Coronary artery (tissue), 2 donors: ENCODE data around the gene NHERF2.

Experiments
- DNase-seq: peaks from one replicate; pipeline ENCODE4 v3.0.0-alpha.2; 2017; ENCODE audit warnings: low spot score
- H3K27ac ChIP-seq, 2 donors: fragments of 200-600 bp; sonication (generic); one replicate each; pipeline ENCODE4 v1.5.1; 2016 to 2019
- H3K4me3 ChIP-seq: fragments of 200-600 bp; sonication (generic); 2 replicates; pipeline ENCODE4 v1.5.1; 2016; ENCODE audit warnings: mild to moderate bottlenecking, moderate library complexity
- CTCF ChIP-seq: fragments of 200-600 bp; sonication (generic); IDR thresholded peaks from one replicate; pipeline ENCODE4 v1.5.1; 2019; ENCODE audit warnings: antibody characterized with exemption

NHERF2 gene

GRCh38 chr16:1991588-1991947, 35.1 kb upstream of the NHERF2 start:
- Histone ChIP-seq H3K27ac (peak overlapping the region in 1 of 2 donors; percentile 19), H3K4me3 (peak overlapping the region; percentile 64)
- TF ChIP-seq CTCF, result no peak
- DNase-seq, result no peak

GRCh38 chr16:1991948-1992703, 34.6 kb upstream of the NHERF2 start:
- DNase-seq, result peak; percentile 92
- peak overlapping the region in 1 of 2 donors; percentile 19 for H3K27ac ChIP-seq
- no peak for TF ChIP-seq CTCF
- peak overlapping the region; percentile 64 for H3K4me3 ChIP-seq

- H3K4me3 ChIP-seq, result peak overlapping the region; percentile 64
- no peak overlapping the region for H3K27ac ChIP-seq
- DNase-seq, result no peak
- TF ChIP-seq CTCF, result no peak
Measured at GRCh38 chr16:1992704-1993317, 33.9 kb upstream of the NHERF2 start.

- no peak overlapping the region for H3K4me3 ChIP-seq
- no peak overlapping the region for H3K27ac ChIP-seq
- no peak for TF ChIP-seq CTCF
- no peak for DNase-seq
Measured at GRCh38 chr16:1993731-1994131, 33.0 kb upstream of the NHERF2 start.

GRCh38 chr16:1997494-1998359, 29.0 kb upstream of the NHERF2 start:
- Histone ChIP-seq H3K27ac (peak overlapping the region in 1 of 2 donors; percentile 16), H3K4me3 (no peak overlapping the region)
- no peak for TF ChIP-seq CTCF
- no peak for DNase-seq

- no peak for DNase-seq
- no peak for TF ChIP-seq CTCF
- peak overlapping the region in 1 of 2 donors; percentile 16 for H3K27ac ChIP-seq
- no peak overlapping the region for H3K4me3 ChIP-seq
Measured at GRCh38 chr16:1998360-1998835, 28.3 kb upstream of the NHERF2 start.
